ENCODE results near the gene SATL1. TPM values are rescaled to one million over a fixed set of nuclear protein-coding genes. Genes with fewer than 3 reads are reported as not detected.

The SATL1 gene
- not detected in 2 replicates for total RNA-seq

GRCh38 chrX:85243761-85244449 lies at the start of gene SATL1, which contains the start of gene ZNF711:
Gene SATL1, minus strand, starts transcription at chrX:85243779. Its CDS starts 134,811 bp downstream, at chrX:85108968.
Gene ZNF711, plus strand, starts transcription at chrX:85243991. Its CDS starts 3,582 bp downstream, at chrX:85247573.

Other genes starting within 250 kb of the SATL1 start
- 13.0 and 20.2 TPM in 2 replicates for gene APOOL, start 239.9 kb downstream of the SATL1 start, total RNA-seq
- gene ZNF711, start 212 bp upstream of the SATL1 start, total RNA-seq: 4.0 and 6.8 TPM in 2 replicates
- gene POF1B, start 135.9 kb upstream of the SATL1 start, total RNA-seq: 0.43 and 0.53 TPM in 2 replicates